ENCODE measurements around the gene MCEE. TPM values are rescaled to one million over a fixed set of nuclear protein-coding genes. Genes with fewer than 3 reads are reported as not detected.

Gene MCEE
- polyA plus RNA-seq, 1 of the 3 experiments (the other 2 are of a cell fraction) = 6.2 TPM

- no peaks in the 10 kb centered on the region for H4K20me1 ChIP-seq (ENCODE audit: insufficient read depth)
- DNase-seq = no peak
- no peak overlapping the region for H3K4me2 ChIP-seq
- H3K4me1 ChIP-seq (ENCODE audit: control insufficient read depth in 1 of 2, insufficient read depth in 2 of 2, low read depth in 1 of 2, low read length in 1 of 2) = peaks cover 0 to 6% of the 10 kb centered on the region in 2 experiments; a peak in 2 of 4 replicates
- no peak overlapping the region for H3K9ac ChIP-seq
- H3K27me3 ChIP-seq (ENCODE audit: insufficient read depth) = no peaks in the 10 kb centered on the region; the same call in 1 of the 2 replicates
- H3K36me3 ChIP-seq (replicated peaks in 1 of 2; ENCODE audit: control insufficient read depth in 1 of 2, insufficient read depth in 2 of 2, low read length in 1 of 2) = no peaks in the 10 kb centered on the region
- no peaks in the 10 kb centered on the region for H3K9me2 ChIP-seq
- H3K4me3 ChIP-seq (ENCODE audit: low read depth in 2 of 2, low read length in 1 of 2) = no peak overlapping the region
- ChIA-PET CTCF (no interaction called here), POLR2A (no interaction called here)
- H3K9me3 ChIP-seq = no peaks in the 10 kb centered on the region
- no peaks in the 10 kb centered on the region for H3F3A ChIP-seq (replicated peaks; ENCODE audit: insufficient read depth)
- no peak overlapping the region for H3K27ac ChIP-seq (ENCODE audit: low read depth in 2 of 2, low read length in 1 of 2)
- no peak overlapping the region for H2AFZ ChIP-seq (ENCODE audit: low read depth)
- H3K79me2 ChIP-seq (ENCODE audit: insufficient read depth) = peaks cover 6% of the 10 kb centered on the region
- TF ChIP-seq FOSL2 (IDR thresholded peaks at IDR 0.05; ENCODE audit: borderline replicate concordance, low read depth) (no peak), POLR2AphosphoS5 (IDR thresholded peaks at IDR 0.05; ENCODE audit: low read depth, low read length) (no peak), MXI1 (IDR thresholded peaks at IDR 0.05; ENCODE audit: low read depth, low read length) (no peak), NRF1 (IDR thresholded peaks at IDR 0.05; ENCODE audit: low read depth, low read length) (no peak), EP300 (IDR thresholded peaks at IDR 0.05; ENCODE audit: borderline replicate concordance in 1 of 2, low read depth in 1 of 2, low read length in 1 of 2) (no peak), EZH2phosphoT487 (IDR thresholded peaks at IDR 0.05; ENCODE audit: borderline replicate concordance, low read depth) (no peak), CTCF (IDR thresholded peaks at IDR 0.05) (no peak), USF2 (IDR thresholded peaks at IDR 0.05; ENCODE audit: borderline replicate concordance, low read depth, low read length) (no peak), YY1 (IDR thresholded peaks at IDR 0.05; ENCODE audit: low read depth) (no peak), GATA2 (CRISPR knock-in tag; IDR thresholded peaks at IDR 0.05) (no peak), CHD2 (IDR thresholded peaks at IDR 0.05; ENCODE audit: low read length, partially characterized antibody) (no peak), ZBTB33 (IDR thresholded peaks at IDR 0.05; ENCODE audit: borderline replicate concordance, low read depth) (no peak), RAD21 (IDR thresholded peaks at IDR 0.05; ENCODE audit: low read length) (no peak), USF1 (IDR thresholded peaks at IDR 0.05; ENCODE audit: borderline replicate concordance, low read depth) (no peak), RXRA (IDR thresholded peaks at IDR 0.05; ENCODE audit: borderline replicate concordance, low read depth) (no peak), FOXJ3 (CRISPR knock-in tag; IDR thresholded peaks at IDR 0.05) (no peak), TCF12 (IDR thresholded peaks at IDR 0.05) (no peak)
- WGBS (ENCODE audit: low lambda C conversion rate) = 46% methylated on average over 9 of the region's 9 CpGs
These were observed 65.9 kb downstream of the MCEE start for GRCh38 chr2:71064110-71064611.
